Liver (tissue), 9 donors: Measurements from ENCODE around the gene UBD. TPM values are rescaled to one million over a fixed set of nuclear protein-coding genes. Genes with fewer than 3 reads are reported as not detected.

Source experiments
- DNase-seq: peaks from one replicate; pipeline ENCODE4 v3.0.0-alpha.2; 2017; ENCODE audit warnings: low spot score
- H3K27ac ChIP-seq, 2 donors: one replicate each; pipeline ENCODE4 v1.7.0; 2013; ENCODE audit warnings: inconsistent platforms in 2 of 2, low read length in 2 of 2, control low read depth in 1 of 2, low read depth in 1 of 2, mild to moderate bottlenecking in 1 of 2
- H3K27me3 ChIP-seq, 4 donors: one replicate each; pipeline versions ENCODE4 v1.6.1 to v1.7.0; 2013; ENCODE audit warnings: low read length in 3 of 4, inconsistent platforms in 1 of 4, mild to moderate bottlenecking in 1 of 4, moderate library complexity in 1 of 4; ENCODE audit not compliant: control insufficient read depth in 4 of 4, insufficient read depth in 4 of 4
- H3K36me3 ChIP-seq, 4 donors: one replicate each; pipeline versions ENCODE4 v1.6.1 to v1.7.0; 2013; ENCODE audit warnings: low read length in 3 of 4, mild to moderate bottlenecking in 3 of 4, low read depth in 1 of 4, moderate library complexity in 1 of 4; ENCODE audit not compliant: control insufficient read depth in 4 of 4, insufficient read depth in 3 of 4
- H3K4me1 ChIP-seq, 4 donors: one replicate each; pipeline versions ENCODE4 v1.6.1 to v1.7.0; 2013; ENCODE audit warnings: low read length in 3 of 4, mild to moderate bottlenecking in 3 of 4, moderate library complexity in 1 of 4; ENCODE audit not compliant: control insufficient read depth in 4 of 4, insufficient read depth in 4 of 4
- H3K4me3 ChIP-seq, 3 donors: one replicate each; pipeline versions ENCODE4 v1.6.1 to v1.7.0; 2013; ENCODE audit warnings: low read length in 3 of 3, control low read depth in 1 of 3, low read depth in 1 of 3, mild to moderate bottlenecking in 1 of 3
- H3K9ac ChIP-seq, 2 donors: one replicate each; pipeline ENCODE4 v1.7.0; 2013; ENCODE audit warnings: low read length in 2 of 2, mild to moderate bottlenecking in 2 of 2, moderate library complexity in 2 of 2, control low read depth in 1 of 2, low read depth in 1 of 2
- H3K9me3 ChIP-seq, 4 donors: one replicate each; pipeline versions ENCODE4 v1.6.1 to v1.7.0; 2013; ENCODE audit warnings: low read length in 3 of 4; ENCODE audit not compliant: control insufficient read depth in 4 of 4
- ATF3 ChIP-seq: IDR thresholded peaks from 2 replicates; pipeline ENCODE4 v1.6.1; 2016; ENCODE audit warnings: antibody characterized with exemption
- EGR1 ChIP-seq, 2 donors: IDR thresholded peaks; 2 replicates each; pipeline ENCODE4 v1.6.1; 2016 to 2018; ENCODE audit warnings: antibody characterized with exemption in 2 of 2, low read depth in 2 of 2
- FOXA1 ChIP-seq: IDR thresholded peaks from 2 replicates; pipeline ENCODE4 v1.6.1; 2016; ENCODE audit warnings: antibody characterized with exemption
- FOXA2 ChIP-seq: IDR thresholded peaks from 2 replicates; pipeline ENCODE4 v1.6.1; 2016; ENCODE audit warnings: antibody characterized with exemption
- GABPA ChIP-seq, 2 donors: IDR thresholded peaks in 1 of 2; conservative IDR thresholded peaks in 1 of 2; 2 replicates each; pipeline ENCODE4 v1.6.1; 2016; ENCODE audit warnings: antibody characterized with exemption in 2 of 2, mild to moderate bottlenecking in 1 of 2, moderate library complexity in 1 of 2
- HNF4A ChIP-seq, 2 donors: conservative IDR thresholded peaks; 2 replicates each; pipeline ENCODE4 v1.6.1; 2016; ENCODE audit warnings: antibody characterized with exemption in 2 of 2, mild to moderate bottlenecking in 2 of 2
- HNF4G ChIP-seq: IDR thresholded peaks from 2 replicates; pipeline ENCODE4 v1.6.1; 2016; ENCODE audit warnings: antibody characterized with exemption
- JUND ChIP-seq, 2 donors: IDR thresholded peaks; 2 replicates each; pipeline ENCODE4 v1.6.1; 2016; ENCODE audit warnings: antibody characterized with exemption in 2 of 2
- MAX ChIP-seq: IDR thresholded peaks from 2 replicates; pipeline ENCODE4 v1.6.1; 2016; ENCODE audit warnings: antibody characterized with exemption
- NR2F2 ChIP-seq: IDR thresholded peaks from 2 replicates; pipeline ENCODE4 v1.6.1; 2016; ENCODE audit warnings: antibody characterized with exemption
- RAD21 ChIP-seq, 2 donors: IDR thresholded peaks; 2 replicates each; pipeline ENCODE4 v1.6.1; 2016; ENCODE audit warnings: antibody characterized with exemption in 2 of 2, mild to moderate bottlenecking in 2 of 2
- REST ChIP-seq: IDR thresholded peaks from 2 replicates; pipeline ENCODE4 v1.6.1; 2016; ENCODE audit warnings: antibody characterized with exemption, mild to moderate bottlenecking
- RXRA ChIP-seq, 2 donors: IDR thresholded peaks; 2 replicates each; pipeline ENCODE4 v1.6.1; 2017 to 2018; ENCODE audit warnings: antibody characterized with exemption in 2 of 2, mild to moderate bottlenecking in 1 of 2
- SP1 ChIP-seq: IDR thresholded peaks from 2 replicates; pipeline ENCODE4 v1.6.1; 2018; ENCODE audit warnings: antibody characterized with exemption, mild to moderate bottlenecking
- TAF1 ChIP-seq: conservative IDR thresholded peaks from 2 replicates; pipeline ENCODE4 v1.6.1; 2016; ENCODE audit warnings: antibody characterized with exemption, mild to moderate bottlenecking
- YY1 ChIP-seq: IDR thresholded peaks from 2 replicates; pipeline ENCODE4 v1.6.1; 2016; ENCODE audit warnings: antibody characterized with exemption, mild to moderate bottlenecking
- ZBTB33 ChIP-seq: IDR thresholded peaks from 2 replicates; pipeline ENCODE4 v1.6.1; 2016; ENCODE audit warnings: antibody characterized with exemption
- WGBS: extraction: QIAGEN DNeasy Blood & Tissue Kit; methylation state at CpG from one replicate; pipeline ENCODE4 v1.1.7; 2013; 5-methylcytosine and 5-hydroxymethylcytosine counted together
- polyA plus RNA-seq, 2 donors: library from polyadenylated mRNA; stranded (reverse) in 1 of 2; unstranded in 1 of 2; fragments of 200-250 nt in 1 of 2; fragments of >200 nt in 1 of 2; fragmentation: Nextera tagmentation in 1 of 2; extraction: Ambion mirVana in 1 of 2; gene quantifications; one replicate each; pipeline versions ENCODE4 v1.2.1 to v1.2.3, GENCODE V29; 2013 to 2015
- total RNA-seq, 2 donors: library from RNA; depleted of rRNA; stranded (reverse); fragments of >200 nt; gene quantifications; one replicate each; pipeline ENCODE4 v1.2.3, GENCODE V29; 2014
- TF ChIP-seq, protein P1 (sequence below): fragments of 150-350 bp; IDR thresholded peaks from 2 replicates; pipeline ENCODE4 v1.5.1; 2017; ENCODE audit warnings: improper control_type of control experiment, low read depth, low read length; ENCODE audit not compliant: missing input control
- donor health status: healthy.
- donor health status: healthy.
- donor health status: healthy.
- donor health status: healthy.
- donor health status: healthy.

UBD gene
- total and polyA plus RNA-seq, 4 donors, result 7.0 to 35.1 (median 28.1) TPM

GRCh38 chr6:29529956-29530355, 29.6 kb downstream of the UBD start:
- Histone ChIP-seq H3K36me3 (no peaks in the 10 kb centered on the region), H3K4me3 (no peak overlapping the region), H3K27ac (no peak overlapping the region), H3K9ac (no peak overlapping the region), H3K4me1 (peaks cover 0 to 8% (median 0%) of the 10 kb centered on the region in 4 donors), H3K27me3 (no peaks in the 10 kb centered on the region), H3K9me3 (no peaks in the 10 kb centered on the region)
- no peak for DNase-seq
- no peak for TF ChIP-seq FOXA1
- no peak for TF ChIP-seq HNF4A (conservative IDR thresholded peaks at IDR 0.05)
- no peak for TF ChIP-seq GABPA (IDR thresholded peaks at IDR 0.05 in 1 of 2, conservative IDR thresholded peaks at IDR 0.05 in 1 of 2)
- TF ChIP-seq RAD21 (IDR thresholded peaks at IDR 0.05), result no peak
- TF ChIP-seq EGR1 (IDR thresholded peaks at IDR 0.05; ENCODE audit: low read depth in 2 of 2), result no peak
- no peak for TF ChIP-seq TAF1
- TF ChIP-seq NR2F2, result no peak
- 94% methylated on average over 3 of the region's 3 CpGs for WGBS

DNA sequence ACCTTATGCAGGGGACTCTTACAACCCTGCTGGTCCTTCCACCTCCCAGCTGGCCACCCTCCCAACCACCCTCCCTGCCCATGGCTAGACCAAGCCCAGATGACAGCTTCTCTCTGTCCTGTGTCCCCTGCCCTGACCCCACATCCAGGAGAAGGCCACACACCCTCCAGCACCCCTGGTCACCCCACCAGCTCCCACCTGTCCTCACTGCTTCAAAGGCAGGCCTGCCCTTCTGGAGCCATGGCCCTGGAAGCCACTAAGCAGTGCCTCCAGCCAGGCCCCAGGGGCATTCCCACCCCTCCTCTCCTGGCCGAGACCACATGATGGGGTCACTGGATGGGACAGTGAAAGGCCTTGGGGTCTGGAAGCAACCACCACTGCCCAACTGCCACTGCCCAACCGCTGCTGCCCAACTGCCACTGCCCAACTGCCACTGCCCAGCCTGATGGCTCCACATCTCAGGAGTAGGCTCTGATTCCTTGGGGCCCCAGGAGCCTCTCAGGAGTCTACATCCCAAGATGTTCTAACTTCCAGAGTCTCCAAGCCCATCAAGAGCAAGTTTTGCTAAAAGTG, 30.5 kb downstream of the UBD start:
- WGBS, result 90% methylated on average over 2 of the region's 2 CpGs
- no peaks in the 10 kb centered on the region for H3K36me3 ChIP-seq
- no peak overlapping the region for H3K9ac ChIP-seq
- H3K27ac ChIP-seq, result no peak overlapping the region
- no peak for TF ChIP-seq YY1
- TF ChIP-seq SP1, result no peak
- TF ChIP-seq ATF3, result no peak
- no peak for TF ChIP-seq RAD21 (IDR thresholded peaks at IDR 0.05)
- TF ChIP-seq FOXA2, result no peak
- TF ChIP-seq REST, result no peak
- TF ChIP-seq RXRA (IDR thresholded peaks at IDR 0.05), result no peak
- no peak for TF ChIP-seq HNF4A (conservative IDR thresholded peaks at IDR 0.05)
- TF ChIP-seq TAF1, result no peak
- TF ChIP-seq JUND (IDR thresholded peaks at IDR 0.05), result no peak
- H3K4me1 ChIP-seq, result peaks cover 0 to 15% (median 4%) of the 10 kb centered on the region in 4 donors
- DNase-seq, result no peak
- H3K4me3 ChIP-seq, result no peak overlapping the region
- no peaks in the 10 kb centered on the region for H3K27me3 ChIP-seq
- H3K9me3 ChIP-seq, result no peaks in the 10 kb centered on the region

DNA sequence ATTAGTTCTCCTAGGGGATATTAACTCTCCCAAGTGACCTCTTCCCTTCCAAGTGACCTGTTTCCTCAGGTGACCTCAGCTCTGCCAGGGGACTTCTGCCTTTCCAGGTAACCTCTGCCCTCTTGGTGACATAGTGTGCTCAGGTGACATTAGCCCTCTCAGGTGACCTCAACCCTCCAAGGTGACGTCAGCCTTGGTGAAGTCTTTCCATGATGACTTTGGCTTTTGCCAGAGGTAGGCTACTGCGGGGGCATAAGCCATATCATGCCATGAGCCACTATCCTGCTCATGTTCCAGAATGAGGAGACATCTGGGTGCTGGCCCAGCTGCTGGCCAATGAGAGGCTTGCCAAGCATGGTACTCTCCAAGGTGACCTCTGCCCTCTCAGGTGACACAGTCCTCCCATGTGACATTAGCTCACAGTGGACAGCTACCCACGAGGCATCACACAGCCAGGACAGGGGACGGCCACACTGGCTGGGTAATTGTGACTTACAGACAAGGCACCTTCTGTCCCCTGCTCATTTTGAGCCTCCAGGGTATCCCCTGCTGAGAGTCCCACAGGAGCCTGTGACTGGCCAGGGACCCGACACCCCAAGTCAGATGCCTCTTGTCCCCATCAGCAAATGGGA, 31.1 kb downstream of the UBD start:
- 60% methylated on average over 5 of the region's 5 CpGs for WGBS
- DNase-seq, result no peak
- no peak overlapping the region for H3K4me3 ChIP-seq

More for the DNA sequence above, 31.1 kb downstream of the UBD start:
- Histone ChIP-seq H3K27ac (no peak overlapping the region), H3K36me3 (no peaks in the 10 kb centered on the region), H3K9me3 (no peaks in the 10 kb centered on the region), H3K9ac (no peak overlapping the region), H3K4me1 (peaks cover 0 to 15% (median 4%) of the 10 kb centered on the region in 4 donors), H3K27me3 (no peaks in the 10 kb centered on the region)
- TF ChIP-seq HNF4G (no peak), NR2F2 (peak; percentile 27), MAX (no peak), RAD21 (IDR thresholded peaks at IDR 0.05) (no peak), EGR1 (IDR thresholded peaks at IDR 0.05; ENCODE audit: low read depth in 2 of 2) (no peak), TAF1 (no peak), ATF3 (no peak), GABPA (IDR thresholded peaks at IDR 0.05 in 1 of 2, conservative IDR thresholded peaks at IDR 0.05 in 1 of 2) (no peak), JUND (IDR thresholded peaks at IDR 0.05) (no peak), RXRA (IDR thresholded peaks at IDR 0.05) (peak; percentile 79 to 81), YY1 (no peak), SP1 (peak; percentile 24), ZBTB33 (no peak), HNF4A (conservative IDR thresholded peaks at IDR 0.05) (peak; percentile 35 to 49), FOXA1 (no peak)
- TF ChIP-seq, protein P1, sequence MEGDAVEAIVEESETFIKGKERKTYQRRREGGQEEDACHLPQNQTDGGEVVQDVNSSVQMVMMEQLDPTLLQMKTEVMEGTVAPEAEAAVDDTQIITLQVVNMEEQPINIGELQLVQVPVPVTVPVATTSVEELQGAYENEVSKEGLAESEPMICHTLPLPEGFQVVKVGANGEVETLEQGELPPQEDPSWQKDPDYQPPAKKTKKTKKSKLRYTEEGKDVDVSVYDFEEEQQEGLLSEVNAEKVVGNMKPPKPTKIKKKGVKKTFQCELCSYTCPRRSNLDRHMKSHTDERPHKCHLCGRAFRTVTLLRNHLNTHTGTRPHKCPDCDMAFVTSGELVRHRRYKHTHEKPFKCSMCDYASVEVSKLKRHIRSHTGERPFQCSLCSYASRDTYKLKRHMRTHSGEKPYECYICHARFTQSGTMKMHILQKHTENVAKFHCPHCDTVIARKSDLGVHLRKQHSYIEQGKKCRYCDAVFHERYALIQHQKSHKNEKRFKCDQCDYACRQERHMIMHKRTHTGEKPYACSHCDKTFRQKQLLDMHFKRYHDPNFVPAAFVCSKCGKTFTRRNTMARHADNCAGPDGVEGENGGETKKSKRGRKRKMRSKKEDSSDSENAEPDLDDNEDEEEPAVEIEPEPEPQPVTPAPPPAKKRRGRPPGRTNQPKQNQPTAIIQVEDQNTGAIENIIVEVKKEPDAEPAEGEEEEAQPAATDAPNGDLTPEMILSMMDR, result no peak
